HFF-Myc (cell line): ENCODE data around the gene ERI3.

Source experiments
- DNase-seq: peaks from one replicate; pipeline ENCODE4 v3.0.0-alpha.2; 2011; ENCODE audit warnings: low read depth; ENCODE audit errors: extremely low read depth
- H3K4me3 ChIP-seq: replicated peaks from 2 replicates; pipeline ENCODE4 v1.5.1; 2011; ENCODE audit warnings: low read depth, mild to moderate bottlenecking, control low read depth, low read length
- CTCF ChIP-seq: IDR thresholded peaks from 2 replicates; pipeline ENCODE4 v1.5.1; 2012; ENCODE audit warnings: mild to moderate bottlenecking, low read depth, low read length, control low read depth; ENCODE audit errors: missing control alignments

The ERI3 gene

GRCh38 chr1:44260792-44261170, 94.3 kb downstream of the ERI3 start:
- no peak overlapping the region for H3K4me3 ChIP-seq
- no peak for TF ChIP-seq CTCF
- DNase-seq = no peak

- TF ChIP-seq CTCF = no peak
- no peak for DNase-seq
- no peak overlapping the region for H3K4me3 ChIP-seq
Observed at GRCh38 chr1:44259090-44259489, 96.0 kb downstream of the ERI3 start.

- H3K4me3 ChIP-seq = no peak overlapping the region
- no peak for DNase-seq
- TF ChIP-seq CTCF = no peak
Observed at GRCh38 chr1:44256762-44257554, 98.1 kb downstream of the ERI3 start.

GRCh38 chr1:44254392-44254910, 100.6 kb downstream of the ERI3 start:
- no peak for DNase-seq
- no peak for TF ChIP-seq CTCF
- no peak overlapping the region for H3K4me3 ChIP-seq

GRCh38 chr1:44251989-44252671, 102.9 kb downstream of the ERI3 start:
- no peak for TF ChIP-seq CTCF
- no peak for DNase-seq
- H3K4me3 ChIP-seq = no peak overlapping the region

GRCh38 chr1:44251486-44251885, 103.6 kb downstream of the ERI3 start:
- no peak overlapping the region for H3K4me3 ChIP-seq
- DNase-seq = no peak
- TF ChIP-seq CTCF = no peak
